Measurements from ENCODE around the gene ATG2A. TPM values are rescaled to one million over a fixed set of nuclear protein-coding genes. Genes with fewer than 3 reads are reported as not detected.

The ATG2A gene
- total and polyA plus RNA-seq, 2 donors (not counting 3 experiments of a cell fraction or from before 2014, with no cell fraction given), result 13.4 to 24.3 TPM

- Histone ChIP-seq H3K9me1 (replicated peaks; ENCODE audit: control insufficient read depth, extremely low read depth, insufficient read depth, low read length) (no peaks in the 10 kb centered on the region), H4K20me1 (replicated peaks; ENCODE audit: control insufficient read depth, extremely low read depth, insufficient read depth, low read length) (no peaks in the 10 kb centered on the region), H3K9me3 (replicated peaks; ENCODE audit: control insufficient read depth, insufficient read depth, low read length) (no peaks in the 10 kb centered on the region), H3K4me1 (ENCODE audit: control insufficient read depth, extremely low read depth, insufficient read depth, low read length) (peaks cover 45% of the 10 kb centered on the region), H3K79me2 (ENCODE audit: control insufficient read depth, insufficient read depth, low read length) (peaks cover 83% of the 10 kb centered on the region), H3K4me3 (replicated peaks in 1 of 3; ENCODE audit: insufficient read depth in 1 of 3, low read depth in 1 of 3, low read length in 3 of 3) (no peak overlapping the region), H3K27ac (ENCODE audit: insufficient read depth, low read depth, low read length) (peak overlapping the region; percentile 74), H3K4me2 (ENCODE audit: insufficient read depth, low read length) (peak overlapping the region; percentile 4), H3K27me3 (ENCODE audit: control insufficient read depth in 2 of 2, insufficient read depth in 2 of 2, low read length in 2 of 2) (no peaks in the 10 kb centered on the region), H3K9ac (replicated peaks; ENCODE audit: extremely low read depth, insufficient read depth, low read length) (peak overlapping the region; percentile 19), H3K36me3 (ENCODE audit: control insufficient read depth in 2 of 2, extremely low read depth in 1 of 2, insufficient read depth in 2 of 2, low read length in 2 of 2) (peaks cover 0 to 5% of the 10 kb centered on the region in 2 experiments), H2AFZ (ENCODE audit: low read depth, low read length) (no peak overlapping the region)
- intact Hi-C loops (cut with micrococcal nuclease) (no loop called here), dilution Hi-C loops (cut with MboI; ENCODE audit: extremely low pct_ligation_motif_present, low sequenced_read_pairs) (no loop called here)
- BruUV-seq (replicated peaks), result no TSS peak
- ChIA-PET CTCF (interaction anchor here (0.7 to 1.9 kb wide), 9 partner anchors 8 to 149 kb away, joined by 3 to 12 read pairs (median 5); partner anchors contain the start of genes ARL2 and CDC42BPG), POLR2A (interaction anchor here (1.0 to 1.2 kb wide), 3 partner anchors 10 to 14 kb away, joined by 5 to 10 read pairs (median 6); partner anchors contain the start of gene EHD1)
- TF ChIP-seq FOS (IDR thresholded peaks at IDR 0.05; ENCODE audit: borderline replicate concordance, insufficient read depth, low read length) (no peak), GATA2 (IDR thresholded peaks at IDR 0.05; ENCODE audit: insufficient read depth, insufficient read length, low read depth, low read length) (no peak), MYC (IDR thresholded peaks at IDR 0.05; ENCODE audit: low read depth, low read length) (no peak), JUN (IDR thresholded peaks at IDR 0.05; ENCODE audit: borderline replicate concordance, insufficient read depth, insufficient read length, low read depth) (no peak), EZH2 (IDR thresholded peaks at IDR 0.05; ENCODE audit: borderline replicate concordance, low read depth, low read length, severe bottlenecking) (no peak), CTCF (IDR thresholded peaks at IDR 0.05; ENCODE audit: extremely low read depth in 1 of 2, insufficient read depth in 1 of 2, low read depth in 1 of 2, low read length in 2 of 2) (no peak), POLR2A (IDR thresholded peaks at IDR 0.05; ENCODE audit: low read depth, low read length) (no peak), MAX (IDR thresholded peaks at IDR 0.05; ENCODE audit: insufficient read depth, insufficient read length) (no peak), POLR2AphosphoS5 (IDR thresholded peaks at IDR 0.05; ENCODE audit: insufficient read depth, low read depth, low read length) (no peak)
- peak; percentile 53 for DNase-seq (ENCODE audit: low read depth, low spot score)
- FAIRE-seq, result peak; percentile 83
Observed at GRCh38 chr11:64864473-64865285, 52.3 kb downstream of the ATG2A start.
